HTERT RPE-1 (cell line): Measurements from ENCODE around the gene CHN2.

Experiments
- in situ Hi-C: fragments of 300-500 bp; cut with MboI; formaldehyde crosslinking; loops from 4 replicates; pipeline ENCODE4 v1.14.3; 2020; ENCODE audit warnings: low sequenced_read_pairs

CHN2 gene

GRCh38 chr7:29385214-29385814 lies 190.7 kb downstream of the CHN2 start:
- in situ Hi-C loops = no loop called here

DNA sequence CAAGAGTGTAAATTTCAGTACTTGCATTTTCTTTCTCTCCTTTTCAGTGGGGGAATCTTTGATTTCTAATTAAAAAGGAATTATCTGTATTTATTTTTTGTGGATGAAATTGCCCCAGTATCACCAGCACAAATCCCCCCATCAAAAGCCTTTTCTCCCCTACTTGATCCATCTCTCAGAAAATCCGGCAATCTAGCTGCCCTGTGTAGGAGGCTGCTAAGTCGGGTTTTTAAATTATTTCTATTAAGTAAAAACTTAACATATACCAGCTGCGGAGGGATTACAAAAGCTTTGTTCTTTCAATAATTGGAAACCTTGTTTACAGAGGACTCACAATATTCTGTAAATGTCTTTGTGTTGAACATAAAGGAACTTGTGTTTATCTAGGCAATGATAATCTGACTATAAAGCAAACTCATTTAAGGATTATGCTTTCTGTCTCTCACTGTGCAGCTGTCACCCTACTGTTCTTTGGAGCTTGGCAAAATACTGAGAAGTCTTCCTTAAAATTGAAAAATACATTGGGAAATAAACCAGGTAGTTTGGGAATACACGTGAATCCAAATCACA lies 191.7 kb downstream of the CHN2 start:
- in situ Hi-C loops = no loop called here

- in situ Hi-C loops = no loop called here
These were observed 196.7 kb downstream of the CHN2 start for GRCh38 chr7:29391262-29391661.

DNA sequence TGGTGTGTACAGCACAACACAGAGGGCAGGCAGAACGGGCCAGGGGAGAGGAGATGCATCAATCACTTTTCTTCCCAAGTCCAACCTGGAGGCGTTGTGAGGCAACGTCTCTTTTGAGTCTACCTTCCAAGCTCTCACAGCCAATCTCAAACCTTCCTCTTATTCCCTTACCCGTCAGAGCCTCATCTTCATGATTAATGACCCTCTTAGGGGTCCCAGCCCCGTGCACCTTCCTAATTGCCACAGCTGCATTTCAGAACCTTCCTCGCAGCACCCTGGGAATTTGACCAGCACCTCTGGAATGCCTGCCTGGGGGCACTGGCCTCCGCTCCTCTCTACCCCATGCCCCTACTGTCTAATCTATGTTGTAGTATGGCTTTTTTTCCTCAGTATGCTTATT lies 199.7 kb downstream of the CHN2 start:
- in situ Hi-C loops = no loop called here

- in situ Hi-C loops = no loop called here
These were observed 202.0 kb downstream of the CHN2 start for GRCh38 chr7:29396563-29396962.

DNA sequence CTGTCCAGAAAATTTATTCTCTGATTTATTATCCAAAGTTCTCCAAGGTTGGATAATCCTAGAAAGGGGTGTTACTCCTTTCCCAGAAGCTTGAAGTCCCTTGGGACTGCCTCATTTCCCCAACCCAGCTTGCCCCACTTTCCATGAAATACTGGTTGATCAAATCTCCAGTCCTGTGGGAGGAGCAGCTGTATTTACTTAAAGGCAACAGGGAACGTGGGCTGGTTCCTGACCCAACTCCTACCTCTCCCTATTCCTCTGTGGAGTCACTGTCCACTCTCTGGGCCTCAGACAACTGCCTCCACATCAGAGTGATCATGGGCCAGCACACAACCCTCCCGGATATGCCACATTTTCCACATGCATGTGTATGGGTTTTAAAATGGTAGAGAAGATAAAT lies 202.8 kb downstream of the CHN2 start:
- in situ Hi-C loops = no loop called here

- in situ Hi-C loops = no loop called here
These were observed 203.4 kb downstream of the CHN2 start for GRCh38 chr7:29398011-29398410.

GRCh38 chr7:29400437-29400836 lies 205.9 kb downstream of the CHN2 start:
- in situ Hi-C loops = no loop called here

GRCh38 chr7:29401769-29402168 lies 207.2 kb downstream of the CHN2 start:
- in situ Hi-C loops = no loop called here

- in situ Hi-C loops = no loop called here
These were observed 211.3 kb downstream of the CHN2 start for GRCh38 chr7:29405891-29406290.

DNA sequence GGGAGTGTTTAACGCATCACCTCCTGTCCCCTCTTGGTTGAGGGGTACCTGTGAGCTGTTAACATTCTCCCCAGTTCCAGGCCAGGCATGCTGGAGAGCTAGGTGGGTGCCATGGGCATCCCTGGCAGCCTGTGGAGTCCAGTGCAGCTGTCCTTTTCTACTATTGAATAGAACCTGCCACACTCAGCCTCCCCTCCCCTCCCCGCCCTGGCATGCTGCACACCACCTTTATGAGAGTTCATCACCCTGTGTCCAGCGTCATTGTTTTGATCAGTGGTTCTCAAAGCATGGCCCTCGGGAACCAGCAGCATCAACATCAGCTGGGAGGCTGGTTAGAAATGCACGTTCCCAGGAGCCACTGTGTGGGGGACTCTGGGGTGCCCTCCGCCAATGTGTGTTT lies 211.8 kb downstream of the CHN2 start:
- in situ Hi-C loops = no loop called here

DNA sequence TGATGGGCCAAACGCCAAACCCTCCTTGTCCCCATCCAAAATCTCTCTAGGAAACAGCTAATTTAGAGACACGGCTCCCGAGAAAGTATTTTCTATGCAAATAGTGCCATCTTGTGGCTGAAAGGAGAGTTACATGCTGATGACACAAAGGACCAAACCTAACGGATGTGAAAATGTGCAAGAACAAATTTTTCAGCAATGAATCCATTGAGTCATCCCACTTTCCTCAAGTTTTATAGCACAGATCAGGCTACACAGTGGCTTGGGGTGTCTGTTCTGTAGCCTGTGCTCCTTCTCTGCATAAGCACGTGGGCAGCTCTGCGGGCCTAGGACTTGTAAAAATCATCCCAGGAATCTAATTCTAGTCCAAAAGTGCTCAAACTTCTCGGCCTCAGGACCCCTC lies 214.3 kb downstream of the CHN2 start:
- in situ Hi-C loops = no loop called here

GRCh38 chr7:29410996-29411395 lies 216.4 kb downstream of the CHN2 start:
- in situ Hi-C loops = no loop called here

DNA sequence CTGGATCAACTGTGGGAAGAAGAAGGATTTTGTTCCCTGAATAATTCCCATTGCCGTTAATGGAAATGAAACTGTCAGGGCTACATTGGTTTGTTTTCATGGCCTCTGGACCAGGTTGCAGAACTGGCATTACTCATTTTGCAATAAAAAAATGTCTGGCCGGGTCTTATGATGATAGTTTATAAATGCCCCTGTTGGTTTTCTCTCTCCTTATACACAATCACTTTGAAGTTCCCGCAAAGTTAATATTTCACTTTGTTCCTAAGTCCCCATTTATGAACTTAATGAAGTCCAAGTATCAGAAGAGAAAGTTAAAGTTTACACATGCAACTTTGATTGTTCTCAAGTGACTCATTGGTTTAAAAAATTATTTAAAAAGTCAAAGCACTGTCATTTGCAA lies 218.3 kb downstream of the CHN2 start:
- in situ Hi-C loops = no loop called here

- in situ Hi-C loops = no loop called here
These were observed 219.1 kb downstream of the CHN2 start for GRCh38 chr7:29413626-29414136.

DNA sequence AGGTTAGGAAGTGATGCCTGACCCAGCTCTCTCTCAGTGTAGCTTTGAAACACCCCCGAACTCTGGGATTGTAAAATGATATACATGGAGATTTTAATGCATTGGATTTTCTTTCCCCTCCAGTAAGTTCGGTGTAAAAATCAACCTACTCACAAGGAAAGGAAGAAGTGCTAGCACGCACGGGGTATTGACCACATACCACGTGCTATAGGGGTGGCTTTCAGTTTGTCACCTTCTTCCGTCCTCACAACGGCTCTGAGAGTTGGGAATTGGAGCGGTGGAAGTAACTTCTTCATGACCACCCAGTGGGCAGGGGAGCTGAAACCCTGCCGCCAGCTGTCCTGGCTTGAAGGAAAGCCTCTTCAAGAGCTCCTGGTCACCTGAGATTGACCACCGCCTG lies 219.6 kb downstream of the CHN2 start:
- in situ Hi-C loops = no loop called here

- in situ Hi-C loops = no loop called here
These were observed 220.6 kb downstream of the CHN2 start for GRCh38 chr7:29415215-29415614.

DNA sequence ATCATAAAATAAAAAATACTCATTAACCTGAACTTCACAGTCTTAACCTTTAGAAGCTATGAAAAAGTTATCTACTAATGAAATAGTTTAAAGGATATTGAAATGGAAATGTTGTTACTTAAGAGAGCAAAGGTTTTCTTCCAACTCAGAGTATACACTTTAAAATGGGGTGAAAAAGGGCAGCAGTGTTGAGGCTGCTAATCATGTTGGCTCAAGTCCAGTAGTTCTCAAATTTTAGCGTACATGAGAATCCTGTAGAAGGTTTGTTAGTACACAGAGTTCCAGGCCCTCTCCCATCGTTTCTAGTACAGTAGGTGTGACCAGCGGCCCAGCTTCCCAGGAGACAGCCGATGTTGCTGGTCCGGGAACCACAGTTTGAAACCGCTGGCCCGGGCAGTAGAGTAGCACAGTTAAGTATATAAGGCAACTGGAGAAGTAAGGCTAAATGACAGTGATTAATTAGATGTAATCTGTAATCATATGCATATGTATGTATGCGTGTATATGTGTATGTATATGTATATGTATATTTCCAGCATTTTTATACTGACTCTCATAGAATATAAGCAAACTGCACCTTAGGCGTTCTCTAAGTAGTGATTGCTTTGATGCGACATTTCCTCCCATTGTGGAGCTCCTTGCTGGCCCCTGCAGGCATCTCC lies 221.8 kb downstream of the CHN2 start:
- in situ Hi-C loops = no loop called here

GRCh38 chr7:29416938-29417305 lies 222.3 kb downstream of the CHN2 start:
- in situ Hi-C loops = no loop called here

- in situ Hi-C loops = no loop called here
These were observed 223.5 kb downstream of the CHN2 start for GRCh38 chr7:29418056-29418455.

- in situ Hi-C loops = no loop called here
These were observed 224.1 kb downstream of the CHN2 start for GRCh38 chr7:29418651-29419050.

- in situ Hi-C loops = no loop called here
These were observed 225.4 kb downstream of the CHN2 start for GRCh38 chr7:29420011-29420410.
